Measurements from ENCODE around the gene GRK2.

- TF ChIP-seq CTCF (IDR thresholded peaks at IDR 0.05; ENCODE audit: poor library complexity, severe bottlenecking): no peak
- no peak for TF ChIP-seq POLR2AphosphoS5 (IDR thresholded peaks at IDR 0.05)
- TF ChIP-seq EZH2 (IDR thresholded peaks at IDR 0.05; ENCODE audit: borderline replicate concordance, insufficient read depth, low read length, poor library complexity, severe bottlenecking): no peak
- no peak for TF ChIP-seq EP300 (conservative IDR thresholded peaks at IDR 0.05; ENCODE audit: poor library complexity, severe bottlenecking)
- TF ChIP-seq SMC3 (conservative IDR thresholded peaks at IDR 0.05; ENCODE audit: poor library complexity): no peak
- TF ChIP-seq TAF1 (IDR thresholded peaks at IDR 0.05; ENCODE audit: low read depth): no peak
- TF ChIP-seq RAD21 (conservative IDR thresholded peaks at IDR 0.05): no peak
Observed at GRCh38 chr11:67301313-67301921, 35.1 kb downstream of the GRK2 start.

All from neural cell (in vitro differentiated cells).